SK-N-MC (cell line): ENCODE results near the gene CLIP4.

Source experiments
- EZH2 ChIP-seq: fragments of 200-600 bp; sonication (generic); IDR thresholded peaks from one replicate; pipeline ENCODE4 v1.6.1; 2017; ENCODE audit warnings: antibody characterized with exemption
- POLR2AphosphoS5 ChIP-seq: IDR thresholded peaks from 2 replicates; pipeline ENCODE4 v1.6.1; 2012; ENCODE audit warnings: mild to moderate bottlenecking, low read depth, low read length, borderline replicate concordance

DNA sequence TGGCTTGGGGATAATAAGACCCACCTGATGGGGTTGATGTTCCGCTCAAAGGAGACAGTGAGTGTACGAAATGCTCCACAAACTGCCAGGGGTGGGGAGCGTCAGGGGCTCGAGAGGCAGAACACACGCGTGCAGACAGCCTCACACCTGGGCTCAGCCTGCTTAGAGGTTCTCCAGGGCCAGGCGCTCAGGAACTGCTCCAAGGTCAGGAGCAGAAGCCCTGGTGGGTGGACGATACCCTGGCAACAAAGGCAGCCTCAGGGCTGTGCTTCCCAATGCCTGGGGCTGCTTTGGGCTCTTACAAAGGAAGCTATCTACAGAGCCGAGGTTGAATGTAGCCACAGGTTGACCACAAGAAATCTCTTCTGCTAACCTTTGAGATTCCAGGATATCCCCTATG lies 114.4 kb downstream of the CLIP4 start:
- no peak for TF ChIP-seq POLR2AphosphoS5
- TF ChIP-seq EZH2 = no peak
